Activated T-helper 2 cell treated with anti-CD3 and anti-CD28 coated beads, Interferon-gamma antibody, Interleukin-2, Interleukin-4, amounts not matched to agents 10 μg/mL and 5 μg/mL and 100 μg/mL, durations not matched to agents 14 hours and 24 hours and 36 hours (primary cell): ENCODE results near the gene PPP6R2. TPM values are rescaled to one million over a fixed set of nuclear protein-coding genes. Genes with fewer than 3 reads are reported as not detected.

ENCODE experiments used
- DNase-seq: peaks from one replicate; pipeline ENCODE4 v3.0.0; 2021; ENCODE audit warnings: low spot score
- H3K27ac Mint-ChIP-seq: one replicate; pipeline ENCODE4 v1.8.0; 2021; ENCODE audit warnings: mixed read lengths
- H3K27me3 Mint-ChIP-seq: one replicate; pipeline ENCODE4 v1.8.0; 2021; ENCODE audit warnings: low read depth, mixed read lengths
- H3K36me3 Mint-ChIP-seq: one replicate; pipeline ENCODE4 v1.8.0; 2021; ENCODE audit warnings: low read depth, mixed read lengths
- H3K4me1 Mint-ChIP-seq: one replicate; pipeline ENCODE4 v1.8.0; 2021; ENCODE audit warnings: low read depth, mixed read lengths
- H3K4me3 Mint-ChIP-seq: one replicate; pipeline ENCODE4 v1.8.0; 2021; ENCODE audit warnings: low read depth, mild to moderate bottlenecking, moderate library complexity, mixed read lengths
- H3K9me3 Mint-ChIP-seq: one replicate; pipeline ENCODE4 v1.8.0; 2021; ENCODE audit warnings: mixed read lengths
- intact Hi-C: fragments of 100-400 bp; cut with micrococcal nuclease; formaldehyde crosslinking; loops from one replicate; pipeline ENCODE4 v1.15.1; 2023
- total RNA-seq: library from RNA; stranded (reverse); gene quantifications from 2 replicates; pipeline ENCODE4 v1.2.3, GENCODE V29; 2022

PPP6R2 gene
- total RNA-seq, 1 donor from 2014 or later = 45.0 TPM

GRCh38 chr22:50454556-50455075 lies 111.5 kb downstream of the PPP6R2 start:
- intact Hi-C loops = no loop called here

GRCh38 chr22:50455201-50455600 lies 112.1 kb downstream of the PPP6R2 start:
- Mint-ChIP-seq H3K27ac (no peak overlapping the region), H3K36me3 (peaks cover 56% of the 10 kb centered on the region), H3K9me3 (no peaks in the 10 kb centered on the region), H3K4me1 (peaks cover 10% of the 10 kb centered on the region), H3K4me3 (no peak overlapping the region), H3K27me3 (no peaks in the 10 kb centered on the region)
- DNase-seq = no peak
- intact Hi-C loops = no loop called here

More at GRCh38 chr22:50454556-50455075, 111.5 kb downstream of the PPP6R2 start:
- peaks cover 58% of the 10 kb centered on the region for H3K36me3 Mint-ChIP-seq
- peaks cover 10% of the 10 kb centered on the region for H3K4me1 Mint-ChIP-seq
- no peaks in the 10 kb centered on the region for H3K27me3 Mint-ChIP-seq
- no peak overlapping the region for H3K4me3 Mint-ChIP-seq
- DNase-seq = no peak
- H3K27ac Mint-ChIP-seq = no peak overlapping the region
- no peaks in the 10 kb centered on the region for H3K9me3 Mint-ChIP-seq

- no peak overlapping the region for H3K4me3 Mint-ChIP-seq
- no peak overlapping the region for H3K27ac Mint-ChIP-seq
- peaks cover 58% of the 10 kb centered on the region for H3K36me3 Mint-ChIP-seq
- intact Hi-C loops = no loop called here
- DNase-seq = no peak
- peaks cover 10% of the 10 kb centered on the region for H3K4me1 Mint-ChIP-seq
- no peaks in the 10 kb centered on the region for H3K27me3 Mint-ChIP-seq
- no peaks in the 10 kb centered on the region for H3K9me3 Mint-ChIP-seq
These were observed 112.9 kb downstream of the PPP6R2 start for GRCh38 chr22:50456026-50456425.

- Mint-ChIP-seq H3K9me3 (no peaks in the 10 kb centered on the region), H3K4me3 (no peak overlapping the region), H3K27me3 (no peaks in the 10 kb centered on the region), H3K27ac (no peak overlapping the region), H3K36me3 (peaks cover 53% of the 10 kb centered on the region), H3K4me1 (peaks cover 10% of the 10 kb centered on the region)
- intact Hi-C loops = no loop called here
- DNase-seq = no peak
These were observed 113.5 kb downstream of the PPP6R2 start for GRCh38 chr22:50456466-50457234.

- H3K27me3 Mint-ChIP-seq = no peaks in the 10 kb centered on the region
- H3K4me3 Mint-ChIP-seq = no peak overlapping the region
- no peak overlapping the region for H3K27ac Mint-ChIP-seq
- no peaks in the 10 kb centered on the region for H3K9me3 Mint-ChIP-seq
- peaks cover under 1% of the 10 kb centered on the region for H3K4me1 Mint-ChIP-seq
- peaks cover 53% of the 10 kb centered on the region for H3K36me3 Mint-ChIP-seq
- intact Hi-C loops = no loop called here
- no peak for DNase-seq
These were observed 115.9 kb downstream of the PPP6R2 start for GRCh38 chr22:50459016-50459415.

- no peak for DNase-seq
- H3K27ac Mint-ChIP-seq = no peak overlapping the region
- H3K4me3 Mint-ChIP-seq = no peak overlapping the region
- peaks cover 54% of the 10 kb centered on the region for H3K36me3 Mint-ChIP-seq
- intact Hi-C loops = loop anchor here (10.0 kb wide), 1 partner anchor 115 kb away; the partner anchor contains the start of gene PPP6R2
- H3K9me3 Mint-ChIP-seq = no peaks in the 10 kb centered on the region
- H3K27me3 Mint-ChIP-seq = no peaks in the 10 kb centered on the region
- no peaks in the 10 kb centered on the region for H3K4me1 Mint-ChIP-seq
These were observed 116.5 kb downstream of the PPP6R2 start for GRCh38 chr22:50459496-50460140.

- no peak overlapping the region for H3K4me3 Mint-ChIP-seq
- peaks cover 55% of the 10 kb centered on the region for H3K36me3 Mint-ChIP-seq
- no peaks in the 10 kb centered on the region for H3K27me3 Mint-ChIP-seq
- H3K9me3 Mint-ChIP-seq = no peaks in the 10 kb centered on the region
- no peak for DNase-seq
- no peaks in the 10 kb centered on the region for H3K4me1 Mint-ChIP-seq
- H3K27ac Mint-ChIP-seq = no peak overlapping the region
- intact Hi-C loops = loop anchor here (10.0 kb wide), 1 partner anchor 116 kb away; the partner anchor contains the start of gene PPP6R2
These were observed 117.8 kb downstream of the PPP6R2 start for GRCh38 chr22:50460938-50461337.

GRCh38 chr22:50461536-50461935 lies 118.4 kb downstream of the PPP6R2 start:
- intact Hi-C loops = loop anchor here (10.0 kb wide), 1 partner anchor 117 kb away; the partner anchor contains the start of gene PPP6R2
- Mint-ChIP-seq H3K36me3 (peaks cover 59% of the 10 kb centered on the region), H3K9me3 (no peaks in the 10 kb centered on the region), H3K27ac (no peak overlapping the region), H3K4me3 (no peak overlapping the region), H3K27me3 (no peaks in the 10 kb centered on the region), H3K4me1 (no peaks in the 10 kb centered on the region)
- no peak for DNase-seq

GRCh38 chr22:50461979-50462540 lies 118.9 kb downstream of the PPP6R2 start:
- intact Hi-C loops = loop anchor here (10.0 kb wide), 1 partner anchor 117 kb away; the partner anchor contains the start of gene PPP6R2

GRCh38 chr22:50463188-50463900 lies 120.2 kb downstream of the PPP6R2 start:
- peaks cover 54% of the 10 kb centered on the region for H3K36me3 Mint-ChIP-seq
- H3K4me3 Mint-ChIP-seq = no peak overlapping the region
- DNase-seq = no peak
- no peaks in the 10 kb centered on the region for H3K27me3 Mint-ChIP-seq
- H3K27ac Mint-ChIP-seq = no peak overlapping the region
- H3K9me3 Mint-ChIP-seq = no peaks in the 10 kb centered on the region
- peaks cover 4% of the 10 kb centered on the region for H3K4me1 Mint-ChIP-seq
- intact Hi-C loops = loop anchor here (10.0 kb wide), 1 partner anchor 119 kb away; the partner anchor contains the start of gene PPP6R2

More at GRCh38 chr22:50461979-50462540, 118.9 kb downstream of the PPP6R2 start:
- no peak overlapping the region for H3K27ac Mint-ChIP-seq
- H3K9me3 Mint-ChIP-seq = no peaks in the 10 kb centered on the region
- H3K4me3 Mint-ChIP-seq = no peak overlapping the region
- peaks cover 4% of the 10 kb centered on the region for H3K4me1 Mint-ChIP-seq
- H3K27me3 Mint-ChIP-seq = no peaks in the 10 kb centered on the region
- H3K36me3 Mint-ChIP-seq = peaks cover 60% of the 10 kb centered on the region
- no peak for DNase-seq

GRCh38 chr22:50464451-50464850 lies 121.3 kb downstream of the PPP6R2 start:
- Mint-ChIP-seq H3K9me3 (no peaks in the 10 kb centered on the region), H3K27ac (no peak overlapping the region), H3K27me3 (no peaks in the 10 kb centered on the region), H3K36me3 (peaks cover 52% of the 10 kb centered on the region), H3K4me3 (no peak overlapping the region), H3K4me1 (peaks cover 10% of the 10 kb centered on the region)
- no peak for DNase-seq
- intact Hi-C loops = loop anchor here (10.0 kb wide), 1 partner anchor 120 kb away; the partner anchor contains the start of gene PPP6R2
